ENCODE measurements around the gene DLG2.

The DLG2 gene

DNA sequence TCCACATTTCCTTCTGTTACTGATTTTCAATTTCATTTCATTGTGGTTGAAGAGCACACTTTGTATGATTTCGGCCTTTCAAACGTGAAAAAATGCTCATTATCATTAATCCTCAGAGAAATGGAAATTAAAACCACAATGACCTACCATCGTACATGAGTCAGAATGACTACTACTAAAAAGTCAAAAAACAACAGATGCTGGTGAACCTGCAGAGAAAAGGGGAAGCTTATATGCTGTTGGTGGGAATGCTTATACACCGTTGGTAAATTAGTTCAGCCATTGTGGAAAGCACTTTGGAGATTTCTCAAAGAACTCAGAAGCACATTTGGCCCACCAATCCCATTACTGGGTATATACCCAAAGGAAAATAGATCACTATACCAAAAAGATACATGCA, 57.6 kb downstream of the DLG2 start:
- TF ChIP-seq SIN3A (IDR thresholded peaks at IDR 0.05; ENCODE audit: borderline replicate concordance, insufficient read depth, low read length) (no peak), FOXP2 (optimal IDR thresholded peaks at IDR 0.05; ENCODE audit: borderline replicate concordance, extremely low read depth, extremely low read length, insufficient read depth) (no peak), POLR2AphosphoS5 (IDR thresholded peaks at IDR 0.05; ENCODE audit: low read depth, low read length) (no peak), TAF1 (IDR thresholded peaks at IDR 0.05; ENCODE audit: borderline replicate concordance, insufficient read depth, low read length) (no peak)
- TF ChIP-seq, protein P1, sequence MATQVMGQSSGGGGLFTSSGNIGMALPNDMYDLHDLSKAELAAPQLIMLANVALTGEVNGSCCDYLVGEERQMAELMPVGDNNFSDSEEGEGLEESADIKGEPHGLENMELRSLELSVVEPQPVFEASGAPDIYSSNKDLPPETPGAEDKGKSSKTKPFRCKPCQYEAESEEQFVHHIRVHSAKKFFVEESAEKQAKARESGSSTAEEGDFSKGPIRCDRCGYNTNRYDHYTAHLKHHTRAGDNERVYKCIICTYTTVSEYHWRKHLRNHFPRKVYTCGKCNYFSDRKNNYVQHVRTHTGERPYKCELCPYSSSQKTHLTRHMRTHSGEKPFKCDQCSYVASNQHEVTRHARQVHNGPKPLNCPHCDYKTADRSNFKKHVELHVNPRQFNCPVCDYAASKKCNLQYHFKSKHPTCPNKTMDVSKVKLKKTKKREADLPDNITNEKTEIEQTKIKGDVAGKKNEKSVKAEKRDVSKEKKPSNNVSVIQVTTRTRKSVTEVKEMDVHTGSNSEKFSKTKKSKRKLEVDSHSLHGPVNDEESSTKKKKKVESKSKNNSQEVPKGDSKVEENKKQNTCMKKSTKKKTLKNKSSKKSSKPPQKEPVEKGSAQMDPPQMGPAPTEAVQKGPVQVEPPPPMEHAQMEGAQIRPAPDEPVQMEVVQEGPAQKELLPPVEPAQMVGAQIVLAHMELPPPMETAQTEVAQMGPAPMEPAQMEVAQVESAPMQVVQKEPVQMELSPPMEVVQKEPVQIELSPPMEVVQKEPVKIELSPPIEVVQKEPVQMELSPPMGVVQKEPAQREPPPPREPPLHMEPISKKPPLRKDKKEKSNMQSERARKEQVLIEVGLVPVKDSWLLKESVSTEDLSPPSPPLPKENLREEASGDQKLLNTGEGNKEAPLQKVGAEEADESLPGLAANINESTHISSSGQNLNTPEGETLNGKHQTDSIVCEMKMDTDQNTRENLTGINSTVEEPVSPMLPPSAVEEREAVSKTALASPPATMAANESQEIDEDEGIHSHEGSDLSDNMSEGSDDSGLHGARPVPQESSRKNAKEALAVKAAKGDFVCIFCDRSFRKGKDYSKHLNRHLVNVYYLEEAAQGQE (IDR thresholded peaks at IDR 0.05; ENCODE audit: insufficient read depth in 1 of 2, low read depth in 2 of 2, low read length in 2 of 2): no peak

DNA sequence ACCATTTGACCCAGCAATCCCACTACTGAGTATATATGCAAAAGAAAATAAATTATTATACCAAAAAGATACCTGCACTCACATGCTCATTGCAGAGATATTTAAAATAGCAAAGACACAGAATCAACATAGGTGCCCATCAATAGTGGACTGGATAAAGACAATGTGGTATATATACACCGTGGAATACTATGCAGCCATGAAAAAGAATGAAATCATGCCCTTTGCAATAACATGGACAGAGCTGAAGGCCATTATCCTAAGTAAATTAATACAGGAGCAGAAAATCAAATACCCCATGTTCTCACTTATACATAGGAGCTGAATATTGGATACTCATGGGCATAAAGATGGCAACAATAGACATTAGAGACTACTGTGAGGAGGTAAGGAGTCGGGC, 68.7 kb downstream of the DLG2 start:
- no peak for TF ChIP-seq SIN3A (IDR thresholded peaks at IDR 0.05; ENCODE audit: borderline replicate concordance, insufficient read depth, low read length)
- no peak for TF ChIP-seq TAF1 (IDR thresholded peaks at IDR 0.05; ENCODE audit: borderline replicate concordance, insufficient read depth, low read length)
- no peak for TF ChIP-seq POLR2AphosphoS5 (IDR thresholded peaks at IDR 0.05; ENCODE audit: low read depth, low read length)
- TF ChIP-seq FOXP2 (optimal IDR thresholded peaks at IDR 0.05; ENCODE audit: borderline replicate concordance, extremely low read depth, extremely low read length, insufficient read depth): no peak
- TF ChIP-seq, protein P1 (IDR thresholded peaks at IDR 0.05; ENCODE audit: insufficient read depth in 1 of 2, low read depth in 2 of 2, low read length in 2 of 2): no peak

DNA sequence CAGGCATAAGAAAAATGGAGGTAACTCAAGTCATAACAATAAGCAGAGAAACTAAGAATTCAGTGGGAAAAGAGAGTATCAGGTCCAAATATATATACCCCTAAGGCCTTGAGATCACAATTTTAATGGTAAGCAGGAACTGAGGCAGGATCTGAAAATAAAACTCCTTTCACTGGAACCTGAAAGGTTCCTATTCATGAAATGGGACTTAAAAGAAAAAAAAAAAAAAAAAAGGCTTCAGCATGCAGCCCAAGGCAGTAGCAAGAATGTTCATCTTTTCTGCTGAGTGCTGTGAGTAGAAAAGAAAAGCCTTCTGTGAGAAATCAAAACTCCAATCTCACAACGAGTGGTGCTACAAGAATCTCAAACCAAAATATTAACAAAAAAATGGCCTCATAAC, 75.3 kb downstream of the DLG2 start:
- TF ChIP-seq POLR2AphosphoS5 (IDR thresholded peaks at IDR 0.05; ENCODE audit: low read depth, low read length) (no peak), TAF1 (IDR thresholded peaks at IDR 0.05; ENCODE audit: borderline replicate concordance, insufficient read depth, low read length) (no peak), FOXP2 (optimal IDR thresholded peaks at IDR 0.05; ENCODE audit: borderline replicate concordance, extremely low read depth, extremely low read length, insufficient read depth) (no peak), SIN3A (IDR thresholded peaks at IDR 0.05; ENCODE audit: borderline replicate concordance, insufficient read depth, low read length) (no peak)
- TF ChIP-seq, protein P1 (IDR thresholded peaks at IDR 0.05; ENCODE audit: insufficient read depth in 1 of 2, low read depth in 2 of 2, low read length in 2 of 2): no peak

DNA sequence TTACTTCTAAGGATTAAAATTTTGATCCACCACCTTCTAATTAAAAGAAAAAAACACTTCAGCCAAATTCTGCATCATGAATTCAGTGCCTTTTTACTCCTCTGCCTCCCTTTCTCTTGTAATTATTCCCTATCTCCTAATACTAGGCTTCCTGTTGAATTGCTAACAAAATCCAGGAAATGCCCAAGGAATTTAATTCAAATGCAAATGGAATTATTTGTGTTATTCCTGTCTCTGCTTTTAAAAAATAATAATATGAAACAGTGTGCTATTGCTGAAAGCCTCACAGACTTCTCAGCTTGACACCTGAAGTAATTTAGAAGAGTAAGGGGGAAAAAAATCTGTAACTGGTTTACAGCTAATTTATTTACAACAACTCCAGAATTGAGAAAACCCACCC, 85.5 kb downstream of the DLG2 start:
- TF ChIP-seq SIN3A (IDR thresholded peaks at IDR 0.05; ENCODE audit: borderline replicate concordance, insufficient read depth, low read length) (no peak), FOXP2 (optimal IDR thresholded peaks at IDR 0.05; ENCODE audit: borderline replicate concordance, extremely low read depth, extremely low read length, insufficient read depth) (no peak), TAF1 (IDR thresholded peaks at IDR 0.05; ENCODE audit: borderline replicate concordance, insufficient read depth, low read length) (no peak), POLR2AphosphoS5 (IDR thresholded peaks at IDR 0.05; ENCODE audit: low read depth, low read length) (no peak)
- TF ChIP-seq, protein P1 (IDR thresholded peaks at IDR 0.05; ENCODE audit: insufficient read depth in 1 of 2, low read depth in 2 of 2, low read length in 2 of 2): no peak
